RPMI8226 (cell line): ENCODE measurements around the gene PEX14.
"Not testable (repeated sequence)": the region's sequence is repeated elsewhere in the genome, so short reads cannot be mapped to it uniquely, and the experiment has no call there.

Experiments
- DNase-seq: peaks from one replicate; pipeline ENCODE4 v3.0.0-alpha.2; 2015

PEX14 gene, protein sequence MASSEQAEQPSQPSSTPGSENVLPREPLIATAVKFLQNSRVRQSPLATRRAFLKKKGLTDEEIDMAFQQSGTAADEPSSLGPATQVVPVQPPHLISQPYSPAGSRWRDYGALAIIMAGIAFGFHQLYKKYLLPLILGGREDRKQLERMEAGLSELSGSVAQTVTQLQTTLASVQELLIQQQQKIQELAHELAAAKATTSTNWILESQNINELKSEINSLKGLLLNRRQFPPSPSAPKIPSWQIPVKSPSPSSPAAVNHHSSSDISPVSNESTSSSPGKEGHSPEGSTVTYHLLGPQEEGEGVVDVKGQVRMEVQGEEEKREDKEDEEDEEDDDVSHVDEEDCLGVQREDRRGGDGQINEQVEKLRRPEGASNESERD

DNA sequence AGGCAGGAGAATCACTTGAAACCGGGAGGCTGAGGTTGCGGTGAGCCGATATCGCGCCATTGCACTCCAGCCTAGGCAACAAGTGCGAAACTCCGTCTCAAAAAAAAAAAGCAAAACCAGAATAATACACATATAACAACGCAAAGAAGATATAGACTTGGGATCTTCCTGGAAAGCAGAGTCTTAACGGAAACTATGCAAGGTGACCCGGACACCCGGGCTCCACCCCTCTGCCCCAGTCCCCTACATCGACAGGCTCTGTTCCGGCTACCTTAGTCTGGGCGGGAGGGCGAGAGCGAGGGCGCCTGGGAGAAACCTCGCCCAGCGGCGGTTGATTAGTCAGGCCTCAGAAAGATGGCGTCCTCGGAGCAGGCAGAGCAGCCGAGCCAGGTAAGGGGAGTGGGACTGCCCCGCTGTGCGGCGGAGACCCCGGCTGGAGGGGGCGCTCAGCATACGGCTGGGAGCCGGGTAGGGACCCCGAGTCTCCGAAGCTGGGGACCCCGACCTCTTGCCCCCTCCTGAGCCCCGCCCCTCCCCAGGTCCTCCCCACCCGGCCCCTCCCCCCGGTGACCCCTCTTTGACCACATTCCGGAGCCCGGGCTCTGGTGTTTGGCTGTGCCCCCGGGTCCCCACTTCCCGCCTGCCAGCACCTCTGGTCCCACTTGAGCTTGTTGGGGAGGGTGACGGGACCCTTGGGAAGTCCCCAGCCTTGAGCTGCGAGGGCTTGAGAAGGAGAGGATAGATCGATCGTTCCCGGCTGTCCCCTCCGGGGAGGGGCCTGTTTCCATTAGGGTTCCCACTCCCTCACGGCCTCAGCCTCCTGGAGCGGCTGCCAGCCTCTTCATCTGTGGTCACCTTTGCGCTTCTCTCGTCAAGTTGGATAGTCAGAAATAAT lies at the start of gene PEX14:
TSS of gene PEX14 (plus strand) at position 338 of the 895 bp plus-strand sequence. CDS start at position 355, 17 bp downstream.
- DNase-seq, result peak; percentile 95

DNA sequence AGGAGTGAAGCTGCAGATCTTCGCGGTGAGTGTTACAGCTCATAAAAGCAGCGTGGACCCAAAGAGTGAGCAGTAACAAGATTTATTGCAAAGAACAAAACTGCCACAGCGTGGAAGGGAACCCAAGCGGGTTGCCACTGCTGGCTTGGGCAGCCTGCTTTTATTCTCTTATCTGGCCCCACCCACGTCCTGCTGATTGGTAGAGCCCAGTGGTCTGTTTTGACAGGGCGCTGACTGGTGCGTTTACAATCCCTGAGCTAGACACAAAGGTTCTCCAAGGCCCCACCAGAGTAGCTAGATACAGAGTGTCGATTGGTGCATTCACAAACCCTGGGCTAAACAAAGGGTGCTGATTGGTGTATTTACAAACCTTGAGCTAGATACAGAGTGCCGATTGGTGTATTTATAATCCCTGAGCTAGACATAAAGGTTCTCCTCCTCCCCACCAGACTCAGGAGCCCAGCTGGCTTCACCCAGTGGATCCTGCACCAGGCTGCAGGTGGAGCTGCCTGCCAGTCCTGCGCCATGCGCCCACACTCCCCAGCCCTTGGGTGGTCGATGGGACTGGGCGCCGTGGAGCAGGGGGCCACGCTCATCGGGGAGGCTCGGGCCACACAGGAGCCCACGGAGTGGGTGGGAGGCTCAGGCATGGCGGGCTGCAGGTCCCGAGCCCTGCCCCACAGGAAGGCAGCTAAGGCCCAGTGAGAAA lies 48.8 kb upstream of the PEX14 start:
- DNase-seq, result not testable (repeated sequence)

DNA sequence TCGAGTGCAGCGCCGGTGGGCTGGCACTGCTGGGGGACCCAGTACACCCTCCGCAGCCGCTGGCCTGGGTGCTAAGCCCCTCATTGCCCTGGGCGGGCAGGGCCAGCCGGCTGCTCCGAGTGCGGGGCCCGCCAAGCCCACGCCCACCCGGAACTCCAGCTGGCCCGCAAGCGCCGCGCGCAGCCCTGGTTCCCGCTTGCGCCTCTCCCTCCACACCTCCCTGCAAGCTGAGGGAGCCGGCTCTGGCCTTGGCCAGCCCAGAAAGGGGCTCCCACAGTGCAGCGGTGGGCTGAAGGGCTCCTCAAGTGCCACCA lies 48.3 kb upstream of the PEX14 start:
- DNase-seq, result not testable (repeated sequence)

DNA sequence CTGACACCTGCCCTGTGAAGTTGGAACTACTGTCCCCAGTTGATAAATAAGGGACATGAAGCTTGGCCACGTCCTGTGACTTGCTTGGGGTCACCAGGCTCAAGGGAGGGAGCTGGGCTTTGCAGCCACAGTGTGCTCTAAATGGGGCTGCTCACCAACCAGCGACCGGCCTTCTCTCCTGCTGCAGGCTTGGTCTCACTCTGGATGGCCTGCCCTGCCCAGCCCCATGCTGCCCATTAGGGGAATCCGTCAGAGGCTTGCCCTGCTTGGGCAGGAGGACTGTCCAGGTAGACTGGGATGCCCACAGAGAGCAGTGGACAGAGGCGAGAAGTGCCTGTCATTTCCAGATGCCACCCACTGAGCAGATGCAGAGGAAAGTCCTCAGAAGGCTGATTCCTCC lies 45.8 kb upstream of the PEX14 start:
- no peak for DNase-seq

DNA sequence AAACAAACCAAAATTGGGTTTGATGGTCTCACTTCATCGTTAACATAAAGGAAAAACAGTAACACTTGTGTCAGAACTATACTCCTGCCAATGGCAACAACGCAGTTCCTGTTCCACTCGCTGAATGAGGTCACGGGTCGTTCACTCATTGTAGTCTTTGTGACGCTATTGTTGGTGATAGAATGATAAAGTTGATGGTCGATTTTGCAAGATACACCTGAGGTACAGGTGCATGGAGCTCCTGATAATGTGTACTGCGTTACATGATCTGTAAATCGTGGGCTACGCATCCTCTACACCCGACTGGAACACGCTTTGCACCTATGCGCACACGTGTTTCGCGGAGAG lies 44.9 kb upstream of the PEX14 start:
- DNase-seq, result no peak

DNA sequence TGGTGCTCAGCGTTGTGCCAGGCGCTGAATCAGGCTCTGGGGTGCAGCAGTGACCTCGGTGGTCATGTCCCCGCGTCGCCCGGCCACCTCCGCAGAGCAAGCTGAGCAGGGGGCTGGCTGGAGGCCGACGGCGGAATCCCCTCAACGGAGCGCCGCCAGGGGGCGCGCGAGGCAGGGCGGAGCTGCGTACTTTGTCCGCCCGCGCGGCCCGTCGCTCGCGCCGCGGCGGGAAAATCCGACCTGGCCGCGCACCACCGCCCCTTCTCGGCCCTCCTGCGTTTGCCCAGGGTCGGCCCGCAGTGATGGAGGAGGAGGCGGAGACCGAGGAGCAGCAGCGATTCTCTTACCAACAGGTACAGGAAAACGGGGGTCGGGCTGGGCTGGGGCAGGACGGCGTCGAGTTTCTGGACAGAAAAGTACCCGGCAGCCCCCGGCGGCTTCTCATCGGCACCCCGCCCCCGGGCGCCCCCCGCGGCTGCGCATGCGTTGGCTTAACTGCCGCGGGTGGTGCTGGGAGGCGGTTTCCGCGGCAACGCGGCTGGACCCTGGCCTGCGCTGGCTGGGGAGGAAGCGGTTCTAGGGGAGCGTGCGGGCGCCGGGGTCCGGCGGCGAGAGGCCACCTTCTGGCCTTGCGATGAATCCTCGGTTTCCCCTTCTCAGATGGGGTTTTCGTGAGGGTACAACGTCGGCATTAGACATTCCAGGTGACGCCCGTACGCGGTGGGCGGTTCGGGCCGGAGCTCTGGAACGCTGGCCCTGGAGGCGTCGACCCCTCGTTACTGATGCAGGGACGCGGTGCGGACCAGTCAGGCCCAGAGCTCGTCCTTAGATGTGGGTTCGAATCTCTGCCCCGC lies 44.3 kb upstream of the PEX14 start, which contains the start of gene CENPS:
TSS of gene CENPS (plus strand) at position 218 of the 854 bp plus-strand sequence. CDS start at position 303, 85 bp downstream.
- DNase-seq, result peak; percentile 95

DNA sequence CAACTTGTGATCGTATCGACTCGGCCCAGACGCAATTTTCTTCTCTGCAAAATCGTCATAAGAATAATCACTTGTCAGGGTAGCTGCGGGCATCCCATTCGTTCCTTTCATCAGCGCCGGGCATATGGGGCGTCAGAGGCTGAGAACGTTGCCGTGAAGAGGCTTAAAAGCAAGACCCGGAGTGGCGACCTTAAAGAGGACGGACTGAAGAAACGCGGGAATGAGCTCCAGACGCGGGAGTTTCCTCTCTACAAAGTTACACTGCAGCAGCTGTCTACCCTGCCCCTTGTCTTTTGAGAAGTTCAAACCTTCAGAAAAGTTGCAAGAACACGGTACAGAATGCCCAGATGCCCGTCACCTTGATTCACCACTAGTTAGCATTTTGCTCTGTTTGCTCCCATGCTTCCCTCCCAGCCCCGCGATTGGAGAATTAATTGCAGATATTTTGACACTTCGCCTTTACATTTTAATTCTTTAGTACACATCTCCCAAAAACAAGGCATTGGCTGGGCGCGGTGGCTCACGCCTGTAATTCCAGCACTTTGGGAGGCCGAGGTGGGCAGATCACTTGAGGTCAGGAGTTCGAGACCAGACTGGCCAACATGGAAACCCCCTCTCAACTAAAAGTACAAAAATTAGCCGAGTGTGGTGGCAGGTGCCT lies 43.5 kb upstream of the PEX14 start:
- peak; percentile 53 for DNase-seq

DNA sequence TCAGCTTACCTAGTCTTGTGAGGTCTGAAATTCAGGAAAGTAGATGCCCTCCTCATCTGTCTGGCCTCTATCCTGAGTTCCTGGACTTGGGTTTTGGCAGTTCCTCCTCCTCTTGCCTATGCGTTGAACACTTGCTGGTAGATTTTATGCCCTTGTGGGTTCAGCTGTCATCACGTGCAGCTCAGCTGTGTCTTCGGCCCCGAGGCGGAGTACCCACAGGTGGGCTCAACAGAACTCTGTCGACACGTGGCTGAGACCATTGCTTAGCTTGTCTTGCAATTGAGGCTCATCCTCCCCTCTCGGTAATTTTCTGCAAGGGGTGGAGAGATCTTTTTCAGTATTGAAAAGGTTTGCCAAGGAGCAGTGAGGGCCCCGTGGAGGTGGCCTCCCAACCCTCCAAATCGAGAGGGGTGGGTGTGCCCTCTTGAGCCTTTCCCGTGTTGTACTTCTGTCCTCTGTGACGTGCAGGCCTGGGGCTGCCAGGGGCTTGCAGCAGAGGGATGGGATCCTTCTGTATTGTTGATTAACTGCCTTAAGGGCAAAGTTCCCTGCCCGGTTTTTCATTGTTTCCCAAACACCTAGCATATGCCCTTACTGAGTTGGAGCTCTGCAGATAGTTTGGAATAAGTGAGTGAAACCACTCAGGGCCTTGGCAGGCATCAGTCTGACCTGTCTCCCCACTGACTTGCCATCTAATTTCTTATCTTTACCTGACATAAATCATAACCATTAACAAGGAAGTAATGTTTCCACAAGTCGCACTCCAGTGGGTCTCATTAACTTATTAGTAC lies 41.6 kb upstream of the PEX14 start:
- DNase-seq, result no peak

DNA sequence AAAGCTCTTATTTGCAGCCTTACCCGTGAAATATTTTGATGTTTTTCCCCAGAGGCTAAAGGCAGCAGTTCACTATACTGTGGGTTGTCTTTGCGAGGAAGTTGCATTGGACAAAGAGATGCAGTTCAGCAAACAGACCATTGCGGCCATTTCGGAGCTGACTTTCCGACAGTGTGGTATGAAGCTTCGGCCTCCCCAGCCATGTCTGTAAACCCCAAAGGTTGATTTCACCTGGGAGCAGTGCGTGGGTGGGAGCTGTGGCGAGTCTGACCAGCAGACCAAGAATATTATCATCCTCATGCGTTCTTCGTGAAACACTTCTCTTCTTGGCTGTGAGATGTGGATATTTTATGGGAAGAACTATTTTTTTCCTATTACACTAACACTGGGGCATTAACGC lies 41.0 kb upstream of the PEX14 start:
- no peak for DNase-seq

DNA sequence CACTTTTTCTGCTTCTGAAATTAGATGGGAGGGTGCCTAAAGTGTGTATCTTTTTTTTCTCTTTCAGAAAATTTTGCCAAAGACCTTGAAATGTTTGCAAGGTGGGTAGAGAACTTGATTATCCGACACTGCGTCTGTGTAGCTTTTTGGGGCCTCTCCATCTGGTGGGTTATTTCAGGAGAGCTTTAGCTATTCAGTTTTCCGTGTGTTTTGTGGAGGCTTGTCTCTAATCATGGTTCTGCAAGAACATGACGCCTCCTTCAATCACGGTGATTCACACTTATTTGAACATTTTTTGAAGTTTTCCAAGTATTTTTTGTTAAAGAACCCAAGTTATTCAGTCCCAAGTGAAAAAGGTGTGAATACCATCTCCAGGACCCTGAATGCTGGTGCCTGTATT lies 40.2 kb upstream of the PEX14 start:
- no peak for DNase-seq

DNA sequence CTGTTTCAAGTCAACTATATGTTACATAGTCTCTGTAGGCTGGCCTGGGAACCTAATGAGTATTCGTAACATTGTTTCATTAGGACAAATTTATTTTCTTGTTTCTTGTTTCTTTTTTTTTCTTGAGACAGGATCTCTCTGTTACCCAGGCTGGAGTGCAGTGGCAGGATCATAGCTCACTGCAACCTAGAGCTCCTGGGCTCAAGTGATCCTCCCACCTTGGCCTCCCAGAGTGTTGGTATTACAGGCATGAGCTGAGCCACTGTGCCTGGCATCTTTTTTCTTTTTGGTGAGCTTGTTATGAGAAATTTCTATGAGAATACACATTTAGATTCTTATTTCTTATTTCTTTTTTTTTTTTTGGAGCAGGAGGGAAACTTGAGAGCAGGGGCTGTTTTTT lies 37.7 kb upstream of the PEX14 start:
- DNase-seq, result no peak

DNA sequence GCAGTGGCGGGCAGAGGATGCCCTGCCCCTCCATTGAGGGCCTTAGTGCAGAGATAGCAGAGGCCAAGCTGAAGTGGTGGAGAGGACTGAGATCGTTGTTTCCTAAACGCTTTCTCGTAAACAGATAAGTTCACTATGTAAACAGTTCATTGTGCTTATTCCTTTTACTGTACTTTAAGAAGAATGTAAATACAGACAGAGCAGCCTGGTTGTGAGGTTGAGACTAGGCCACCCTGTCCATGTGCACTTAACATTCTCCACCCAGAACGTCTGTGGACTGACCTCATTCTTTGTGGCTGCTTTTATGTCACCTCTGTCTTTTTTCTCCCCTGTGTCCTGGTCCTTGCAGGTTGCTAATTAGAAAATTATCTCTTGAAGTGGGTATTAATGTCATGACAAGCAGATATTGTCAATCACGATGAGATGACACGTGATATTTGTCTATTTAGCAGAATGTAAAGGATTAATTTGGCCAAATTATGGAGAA lies 36.0 kb upstream of the PEX14 start:
- DNase-seq, result no peak

DNA sequence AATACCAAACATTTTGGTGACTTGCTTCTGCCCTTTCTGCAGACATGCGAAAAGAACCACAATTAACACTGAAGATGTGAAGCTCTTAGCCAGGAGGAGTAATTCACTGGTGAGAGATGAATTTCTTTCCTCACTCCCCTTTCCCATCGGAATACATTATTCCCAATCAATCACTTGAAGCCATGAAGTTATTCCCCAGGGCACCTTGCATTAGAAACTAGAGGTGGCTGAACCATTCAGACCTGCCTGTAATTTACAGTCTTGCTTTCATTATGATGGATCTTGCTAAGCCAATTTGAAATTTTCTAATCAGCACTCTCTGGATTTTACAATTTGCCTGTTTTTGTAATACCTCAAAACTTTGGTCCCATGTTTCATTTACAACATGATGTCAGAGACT lies 34.4 kb upstream of the PEX14 start:
- no peak for DNase-seq

DNA sequence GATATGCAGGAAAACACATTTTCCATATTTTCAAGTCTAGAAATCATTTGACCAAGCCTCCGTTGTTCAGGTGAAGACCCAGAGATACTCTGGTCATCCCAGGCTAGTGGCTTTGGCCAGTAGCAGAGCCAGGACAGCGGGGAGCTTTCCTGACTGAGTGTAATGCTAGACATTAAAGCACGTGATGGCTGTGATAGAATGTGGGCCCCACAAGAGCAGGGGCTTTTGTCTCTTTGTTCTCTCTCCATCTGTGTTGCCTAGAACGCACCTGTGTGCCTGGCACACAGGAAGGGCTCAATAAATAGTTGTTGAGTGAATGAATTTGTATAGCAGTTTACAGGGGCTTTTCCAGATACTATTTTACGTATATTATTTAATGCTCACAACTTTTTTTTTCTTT lies 34.0 kb upstream of the PEX14 start:
- no peak for DNase-seq

DNA sequence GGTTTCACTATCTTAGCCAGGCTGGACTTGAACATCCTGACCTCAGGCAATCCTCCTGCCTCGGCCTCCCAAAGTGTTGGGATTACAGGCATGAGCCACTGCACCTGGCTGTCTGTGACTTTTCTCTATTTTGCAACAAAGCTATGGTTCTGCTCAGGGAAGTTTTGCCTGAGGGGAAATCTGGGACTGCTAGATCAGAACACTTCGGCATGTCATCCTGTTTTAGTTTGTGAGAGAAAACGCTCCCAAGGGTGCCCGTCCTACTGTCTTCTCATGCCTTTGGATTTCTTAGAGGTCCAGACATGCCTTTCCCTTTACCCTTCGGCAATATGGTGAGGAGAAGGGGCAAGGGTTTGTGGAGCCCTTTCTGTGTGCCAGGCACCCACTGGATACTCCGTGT lies 30.5 kb upstream of the PEX14 start:
- DNase-seq, result no peak

DNA sequence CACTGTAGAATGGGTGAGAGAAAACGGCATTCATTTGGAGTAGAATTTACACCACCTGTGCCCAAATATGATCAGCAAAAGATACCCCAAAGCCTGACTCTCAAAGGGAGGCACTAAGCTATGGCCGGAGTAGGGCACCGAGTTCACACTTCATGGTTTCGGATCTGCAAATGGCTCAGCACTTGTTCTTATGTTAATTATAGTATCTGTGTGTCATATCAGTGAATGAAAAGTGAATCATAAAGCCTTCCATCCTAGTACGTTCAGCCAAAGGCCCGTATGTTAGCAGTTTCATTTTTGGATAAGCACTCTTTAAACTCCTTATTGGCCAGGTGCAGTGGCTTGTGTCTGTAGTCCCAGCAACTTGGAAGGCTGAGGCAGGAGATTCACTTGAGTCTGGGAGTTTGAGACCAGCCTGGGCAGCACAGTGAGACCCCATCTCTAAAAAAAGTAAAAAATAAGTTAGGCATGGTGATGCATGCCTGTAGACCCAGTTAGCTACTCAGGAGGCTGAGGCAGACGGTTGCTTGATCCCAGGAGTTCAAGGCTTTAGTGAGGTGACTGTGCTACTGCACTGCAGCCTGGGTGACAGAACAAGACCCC lies 29.9 kb upstream of the PEX14 start:
- DNase-seq, result peak; percentile 46

DNA sequence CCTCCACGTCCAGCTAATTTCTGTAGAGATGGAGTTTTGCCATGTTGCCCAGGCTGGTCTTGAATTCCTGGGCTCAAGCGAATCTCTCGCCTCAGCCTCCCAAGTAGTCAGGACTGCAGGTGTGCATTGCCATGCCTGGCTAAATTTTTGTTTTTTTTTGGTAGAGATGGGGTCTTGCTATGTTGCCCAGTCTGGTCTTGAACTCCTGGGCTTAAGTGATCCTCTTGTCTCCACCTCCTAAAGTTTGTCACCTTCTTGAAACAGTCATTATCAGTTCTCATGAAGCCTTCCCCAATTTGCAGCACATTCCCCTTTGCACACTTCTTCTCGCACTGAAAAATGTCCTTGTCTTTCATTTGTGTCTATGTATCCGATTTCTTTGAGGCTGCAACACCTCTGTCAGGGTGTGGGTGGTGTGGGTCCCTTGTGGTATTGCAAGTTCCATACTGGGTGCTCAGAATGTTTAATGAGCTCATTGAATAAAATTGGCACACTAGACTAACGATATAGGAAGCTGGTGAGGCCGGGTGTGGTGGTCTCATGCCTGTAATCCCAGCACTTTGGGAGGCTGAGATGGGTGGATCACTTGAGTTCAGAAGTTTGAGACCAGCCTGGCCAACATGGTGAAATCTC lies 27.8 kb upstream of the PEX14 start:
- no peak for DNase-seq

DNA sequence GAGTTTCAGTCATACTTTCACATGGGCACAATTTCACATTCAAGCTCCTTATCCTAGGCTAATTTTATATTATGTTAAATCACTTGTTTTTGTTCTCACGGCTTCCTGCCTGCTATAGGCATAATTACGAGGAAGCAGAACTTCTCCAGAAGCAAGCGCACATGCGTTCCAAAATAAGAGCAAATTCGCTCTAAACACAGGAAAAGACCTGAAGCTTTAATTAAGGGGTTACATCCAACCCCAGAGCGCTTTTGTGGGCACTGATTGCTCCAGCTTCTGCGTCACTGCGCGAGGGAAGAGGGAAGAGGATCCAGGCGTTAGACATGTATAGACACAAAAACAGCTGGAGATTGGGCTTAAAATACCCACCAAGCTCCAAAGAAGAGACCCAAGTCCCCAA lies 25.0 kb upstream of the PEX14 start, which contains the start of gene CORT:
TSS of gene CORT (plus strand) at position 281 of the 400 bp plus-strand sequence. CDS start 193 bp downstream, outside the sequence.
- DNase-seq, result no peak

DNA sequence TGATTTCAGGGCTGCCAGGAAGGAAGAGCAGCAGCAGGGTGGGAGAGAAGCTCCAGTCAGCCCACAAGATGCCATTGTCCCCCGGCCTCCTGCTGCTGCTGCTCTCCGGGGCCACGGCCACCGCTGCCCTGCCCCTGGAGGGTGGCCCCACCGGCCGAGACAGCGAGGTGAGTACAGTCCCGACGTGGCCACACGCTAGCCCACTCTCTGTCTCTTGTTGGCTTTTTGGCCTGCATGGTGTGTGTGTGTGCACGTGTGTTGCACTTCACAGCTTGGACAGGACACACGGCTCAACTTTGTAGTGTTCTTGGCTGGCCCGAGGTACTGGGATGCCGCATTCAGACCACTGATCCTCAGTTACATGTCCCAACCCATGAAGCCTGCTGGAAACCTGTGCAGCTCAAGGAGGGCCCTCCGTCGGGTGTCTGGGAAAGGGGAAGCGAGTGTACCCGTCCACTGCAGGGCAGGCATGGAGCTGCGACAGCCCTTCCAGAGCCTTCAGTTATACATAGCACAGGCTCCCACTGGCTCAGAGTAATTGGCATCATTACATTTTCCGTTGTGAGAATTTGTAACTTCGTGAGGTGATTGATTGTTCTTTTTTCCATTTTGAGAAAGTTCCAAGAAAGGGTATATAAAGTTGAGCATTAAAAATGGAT lies 24.5 kb upstream of the PEX14 start:
- DNase-seq, result no peak
